GM19468 (cell line): ENCODE results near the gene ADO.

Source experiments
- ATAC-seq: cut with Tn5 transposase; IDR thresholded peaks from one replicate; pipeline ENCODE4 v1.9.1; 2021; ENCODE audit warnings: mild to moderate bottlenecking, moderate library complexity, moderate number of reproducible peaks; ENCODE audit not compliant: unreplicated experiment; ENCODE audit errors: extremely low read depth

ADO gene

GRCh38 chr10:62816331-62817120 is 12.0 kb downstream of the ADO start, which contains the start of gene EGR2:
TSS of gene EGR2 (minus strand) at chr10:62816366. CDS start at chr10:62816029, 337 bp downstream.
- ATAC-seq = peak; percentile 83

GRCh38 chr10:62817121-62817765 is 12.7 kb downstream of the ADO start:
- ATAC-seq = no peak

- peak; percentile 17 for ATAC-seq
Observed at GRCh38 chr10:62817766-62818425, 13.4 kb downstream of the ADO start.

DNA sequence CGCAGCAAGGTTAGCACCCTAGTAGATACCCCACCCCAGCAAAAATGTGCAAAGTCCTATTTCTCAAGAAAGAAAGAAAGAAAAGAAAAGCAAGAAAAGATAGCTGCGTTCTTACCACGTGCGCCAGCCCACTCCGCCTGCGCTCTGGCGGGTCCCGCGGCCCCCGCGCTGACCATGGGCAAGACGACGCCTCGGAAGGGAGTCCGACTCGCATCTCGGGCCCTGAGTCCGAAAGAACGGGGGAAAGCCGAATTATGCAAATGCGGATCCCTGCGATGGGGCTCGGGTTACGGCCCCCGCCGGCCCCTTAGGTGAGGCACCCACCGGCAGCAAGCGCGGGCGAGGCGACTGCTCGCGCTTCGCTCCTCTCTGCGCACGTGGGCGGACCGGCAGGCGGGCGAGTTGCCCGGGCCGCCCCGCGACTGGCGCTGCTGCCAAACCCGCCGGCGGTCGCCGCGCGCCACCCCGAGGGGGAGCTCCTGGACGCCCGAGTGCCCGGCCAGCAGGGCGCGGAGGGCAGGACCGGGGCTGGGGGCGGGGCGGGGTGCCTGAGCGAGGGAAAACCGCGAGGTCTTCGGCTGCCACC is 14.0 kb downstream of the ADO start:
- no peak for ATAC-seq

DNA sequence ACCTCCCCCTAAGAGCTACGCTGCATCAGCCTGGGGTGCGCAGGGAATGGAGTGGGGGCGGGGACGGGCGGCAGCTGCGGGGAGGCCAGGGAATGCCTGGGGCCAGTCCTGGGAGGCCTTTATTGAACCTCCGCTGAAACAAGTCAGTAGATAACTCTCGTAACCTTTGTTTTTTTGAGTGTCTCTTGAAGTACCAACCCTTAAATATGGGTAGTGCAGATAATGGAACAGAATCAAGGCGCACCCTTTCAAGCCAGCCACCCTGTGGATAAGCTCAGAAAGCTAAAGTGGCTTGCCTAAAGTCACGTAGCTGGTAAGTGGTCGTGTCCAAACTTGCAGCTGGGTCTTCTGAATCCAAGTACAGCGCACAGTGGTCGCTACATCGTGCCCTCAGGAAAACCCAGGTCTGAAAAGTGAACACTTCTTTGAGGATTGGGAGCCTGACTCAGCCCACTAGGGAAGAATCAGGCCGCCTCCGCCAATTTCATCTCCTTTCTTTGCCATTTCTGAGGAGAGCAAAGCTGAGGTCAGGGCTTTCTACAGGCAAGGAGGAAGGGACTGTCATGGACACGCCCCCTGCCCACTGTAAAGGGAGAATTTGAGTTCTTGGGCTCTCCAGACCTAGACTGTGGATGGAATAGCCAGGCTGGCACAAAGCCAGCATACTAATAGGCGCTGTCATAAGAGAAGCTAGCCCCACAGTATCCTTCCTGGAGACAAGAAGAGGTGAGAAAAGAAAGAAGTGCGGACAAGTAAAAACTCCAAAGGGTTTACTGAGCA is 14.8 kb downstream of the ADO start:
- no peak for ATAC-seq

DNA sequence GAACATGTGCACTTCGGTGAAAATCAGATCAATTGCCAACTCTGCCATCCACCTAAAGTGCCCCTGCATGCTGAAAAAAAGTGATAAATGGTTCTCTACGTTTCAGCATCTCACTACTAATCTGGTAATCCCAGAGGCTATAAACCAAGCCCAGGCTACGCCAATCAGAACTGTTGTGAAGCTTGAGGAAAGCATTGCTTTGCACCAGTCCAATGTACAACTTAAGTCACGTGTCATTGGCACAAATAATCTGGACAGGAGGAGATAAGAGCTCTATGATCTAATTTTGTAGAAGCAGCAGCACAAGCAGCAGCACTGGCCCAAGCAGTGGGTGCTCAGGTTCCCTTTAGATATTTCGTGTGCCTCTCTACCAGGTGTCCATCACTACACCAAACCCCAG is 16.1 kb downstream of the ADO start:
- ATAC-seq = no peak

GRCh38 chr10:62826273-62826672 is 21.8 kb downstream of the ADO start:
- no peak for ATAC-seq

DNA sequence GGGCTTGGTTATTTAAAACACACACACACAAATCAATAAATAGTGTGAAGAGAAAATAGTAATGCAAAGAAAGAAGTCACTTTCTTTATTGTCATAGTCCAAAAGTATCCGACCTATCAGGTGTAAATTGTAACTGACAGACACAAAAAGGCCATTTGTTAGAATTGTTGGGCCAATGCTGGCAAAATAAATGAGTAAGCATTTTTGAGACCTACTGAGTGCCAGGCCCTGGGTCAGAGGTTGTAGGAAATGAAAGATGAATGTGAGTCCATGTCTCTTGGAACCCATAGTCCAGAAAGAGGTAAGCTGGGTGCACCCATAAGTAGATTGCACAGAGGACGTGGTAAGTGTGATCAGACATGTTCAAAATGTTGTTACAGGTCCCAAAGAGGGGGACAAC is 25.1 kb downstream of the ADO start:
- no peak for ATAC-seq

- ATAC-seq = no peak
Observed at GRCh38 chr10:62830679-62831078, 26.2 kb downstream of the ADO start.

DNA sequence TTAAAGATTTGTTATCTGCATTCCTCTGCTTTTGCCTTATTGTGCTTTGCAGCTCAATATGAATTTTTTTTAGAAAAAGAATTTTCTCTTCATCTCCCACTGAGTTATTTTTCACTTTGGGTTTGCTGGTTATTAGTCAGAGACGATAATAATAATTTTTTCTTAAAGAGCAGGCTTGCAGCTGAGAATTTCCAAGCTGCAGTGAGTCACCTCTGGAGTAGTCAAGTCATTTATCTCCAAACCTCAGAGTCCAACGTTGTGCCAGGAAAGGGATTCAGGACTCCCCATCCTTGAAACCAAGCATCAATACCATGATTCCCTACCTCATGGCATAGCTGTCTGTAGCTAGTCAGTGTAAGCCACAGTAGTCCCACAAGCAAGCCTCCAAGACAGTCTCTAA is 26.8 kb downstream of the ADO start:
- ATAC-seq = no peak

- no peak for ATAC-seq
Observed at GRCh38 chr10:62839590-62839989, 35.1 kb downstream of the ADO start.

DNA sequence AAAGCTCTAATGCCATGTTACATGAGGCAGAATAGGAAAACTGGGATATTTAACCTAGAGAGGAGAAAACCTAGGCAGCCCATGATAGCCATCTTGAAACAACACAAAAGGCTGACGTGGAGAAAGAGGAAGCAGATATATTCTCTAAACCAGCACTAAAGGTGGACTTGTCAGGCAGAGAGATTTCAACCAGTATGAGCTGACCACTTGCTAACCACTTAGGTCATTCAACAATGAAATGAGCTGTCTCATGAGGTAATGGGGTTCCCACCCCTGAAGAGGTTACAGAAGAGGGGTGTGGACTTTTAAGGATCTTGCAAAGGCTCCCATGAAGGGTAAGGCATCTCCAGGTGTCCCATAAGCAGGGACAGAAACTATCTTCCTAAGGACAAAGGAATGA is 38.5 kb downstream of the ADO start:
- ATAC-seq = no peak

DNA sequence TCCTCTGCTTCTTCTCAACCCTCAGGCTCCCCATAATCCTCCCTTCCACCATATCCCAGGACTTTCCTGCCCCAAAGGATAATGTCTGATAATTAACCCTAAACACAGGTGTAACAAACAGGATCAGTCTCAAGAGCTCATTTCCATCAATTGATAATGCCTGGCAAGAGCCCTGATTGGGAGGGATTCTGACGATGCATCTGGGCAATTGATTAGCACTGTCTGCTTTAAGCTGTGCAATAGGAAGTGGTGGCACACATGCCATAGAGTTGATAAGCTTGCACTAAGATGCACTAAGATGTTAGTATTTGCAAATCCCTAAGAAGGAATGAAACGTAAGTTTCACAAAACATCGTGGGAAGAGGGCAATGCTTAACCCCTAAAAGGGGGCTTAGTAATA is 39.1 kb downstream of the ADO start:
- no peak for ATAC-seq

GRCh38 chr10:62844280-62845011 is 39.9 kb downstream of the ADO start:
- no peak for ATAC-seq

DNA sequence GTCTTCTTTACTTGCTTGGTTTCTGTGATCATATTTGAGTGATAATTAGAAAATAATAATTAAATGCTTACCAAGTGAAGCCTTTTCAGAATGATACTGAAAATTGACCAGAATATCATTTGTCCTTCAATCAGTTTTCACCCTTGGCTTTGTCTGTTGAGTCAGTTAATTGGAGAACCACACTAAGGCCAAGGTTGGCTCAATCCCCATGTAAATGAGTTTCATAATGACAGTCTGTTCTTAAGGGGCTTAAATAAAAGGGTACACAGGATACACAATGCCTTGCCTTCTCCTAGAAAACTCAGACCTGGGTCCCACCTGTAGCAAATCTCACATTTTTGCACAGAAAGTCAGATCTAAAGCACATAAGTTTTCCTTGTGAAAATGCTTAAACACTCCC is 42.9 kb downstream of the ADO start:
- ATAC-seq = no peak

DNA sequence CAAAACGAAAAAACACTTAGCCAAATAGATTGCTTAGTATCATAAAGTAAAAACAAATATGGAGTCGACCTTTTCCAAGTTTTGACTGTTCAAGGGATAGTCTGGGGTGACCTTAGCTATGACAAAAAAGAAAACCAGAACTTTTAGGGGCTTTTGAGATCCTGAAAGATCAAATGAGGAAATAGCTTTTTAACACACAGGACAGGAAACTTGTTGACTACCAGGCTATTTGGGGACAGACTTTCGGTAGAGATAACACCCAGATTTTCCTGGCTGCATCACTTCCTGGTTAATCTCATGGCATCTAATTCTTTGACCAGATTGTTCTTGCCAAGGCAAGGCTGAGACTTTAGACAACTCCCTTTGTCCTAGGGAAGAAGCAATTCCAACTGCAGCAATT is 46.1 kb downstream of the ADO start:
- no peak for ATAC-seq

GRCh38 chr10:62851442-62851841 is 46.9 kb downstream of the ADO start:
- no peak for ATAC-seq

- ATAC-seq = peak; percentile 44
Observed at GRCh38 chr10:62852961-62853702, 48.6 kb downstream of the ADO start.

- ATAC-seq = no peak
Observed at GRCh38 chr10:62853710-62854109, 49.2 kb downstream of the ADO start.
